Mucosa of descending colon (tissue), 3 donors: ENCODE measurements around the gene IPO4. TPM values are rescaled to one million over a fixed set of nuclear protein-coding genes. Genes with fewer than 3 reads are reported as not detected.

Source experiments
- ATAC-seq: fragments of 200-7000 bp; cut with Tn5 transposase; one replicate; pipeline ENCODE4 v1.9.1; 2020; ENCODE audit warnings: mild to moderate bottlenecking, moderate library complexity
- DNase-seq, 3 donors: peaks; one replicate each; pipeline ENCODE4 v3.0.0-alpha.2; 2020
- H3K36me3 ChIP-seq: fragments of 200-600 bp; one replicate; pipeline ENCODE4 v1.8.0; 2021; ENCODE audit warnings: low read depth, mild to moderate bottlenecking
- H3K4me1 ChIP-seq: fragments of 200-600 bp; one replicate; pipeline ENCODE4 v1.8.0; 2021; ENCODE audit warnings: low read depth, mild to moderate bottlenecking
- H3K4me3 ChIP-seq: fragments of 200-600 bp; one replicate; pipeline ENCODE4 v1.8.0; 2021; ENCODE audit warnings: mild to moderate bottlenecking
- H3K9me3 ChIP-seq: fragments of 200-600 bp; one replicate; pipeline ENCODE4 v1.8.0; 2021; ENCODE audit warnings: mild to moderate bottlenecking
- intact Hi-C, 2 donors: fragments of 100-400 bp; cut with DNase I in 1 of 2; cut with micrococcal nuclease in 1 of 2; formaldehyde crosslinking; loops; one replicate each; pipeline versions ENCODE4 v1.11.0 to v1.11.1; 2022; cut with DNase I, micrococcal nuclease
- total RNA-seq, 3 donors: library from RNA; stranded (reverse); fragmentation: NEBNext Ultra II Directional in 2 of 3; extraction: Animal tissue kit (Norgen Biotek cat#: 25700) in 2 of 3; gene quantifications; one replicate each; pipeline versions ENCODE4 v1.2.1 to v1.2.4, GENCODE V29; 2021 to 2023
- TF ChIP-seq, protein P1 (sequence below): fragments of 200-600 bp; IDR thresholded peaks from one replicate; pipeline ENCODE4 v1.8.0; 2022; ENCODE audit warnings: antibody characterized with exemption, mild to moderate bottlenecking
- donor health status: DM: no; HTN: no; CAD: no; lungs with moderate emphysema.
- donor health status: DM: no; HTN: no; CAD: no.
- donor health status: DM: no; HTN: yes; CAD: no.

Gene IPO4
- total RNA-seq, 3 donors from 2014 or later: 23.2 to 29.3 (median 26.8) TPM

GRCh38 chr14:24184104-24184970, 4.3 kb downstream of the IPO4 start:
- no peak for DNase-seq
- no peak overlapping the region for H3K4me3 ChIP-seq
- no peak for ATAC-seq
- peaks cover 7% of the 10 kb centered on the region for H3K4me1 ChIP-seq
- H3K36me3 ChIP-seq: no peaks in the 10 kb centered on the region
- TF ChIP-seq, protein P1, sequence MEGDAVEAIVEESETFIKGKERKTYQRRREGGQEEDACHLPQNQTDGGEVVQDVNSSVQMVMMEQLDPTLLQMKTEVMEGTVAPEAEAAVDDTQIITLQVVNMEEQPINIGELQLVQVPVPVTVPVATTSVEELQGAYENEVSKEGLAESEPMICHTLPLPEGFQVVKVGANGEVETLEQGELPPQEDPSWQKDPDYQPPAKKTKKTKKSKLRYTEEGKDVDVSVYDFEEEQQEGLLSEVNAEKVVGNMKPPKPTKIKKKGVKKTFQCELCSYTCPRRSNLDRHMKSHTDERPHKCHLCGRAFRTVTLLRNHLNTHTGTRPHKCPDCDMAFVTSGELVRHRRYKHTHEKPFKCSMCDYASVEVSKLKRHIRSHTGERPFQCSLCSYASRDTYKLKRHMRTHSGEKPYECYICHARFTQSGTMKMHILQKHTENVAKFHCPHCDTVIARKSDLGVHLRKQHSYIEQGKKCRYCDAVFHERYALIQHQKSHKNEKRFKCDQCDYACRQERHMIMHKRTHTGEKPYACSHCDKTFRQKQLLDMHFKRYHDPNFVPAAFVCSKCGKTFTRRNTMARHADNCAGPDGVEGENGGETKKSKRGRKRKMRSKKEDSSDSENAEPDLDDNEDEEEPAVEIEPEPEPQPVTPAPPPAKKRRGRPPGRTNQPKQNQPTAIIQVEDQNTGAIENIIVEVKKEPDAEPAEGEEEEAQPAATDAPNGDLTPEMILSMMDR: no peak
- H3K9me3 ChIP-seq: no peaks in the 10 kb centered on the region
- intact Hi-C loops: no loop called here

- DNase-seq (no peak), ATAC-seq (no peak)
- Histone ChIP-seq H3K9me3 (no peaks in the 10 kb centered on the region), H3K4me3 (no peak overlapping the region), H3K36me3 (no peaks in the 10 kb centered on the region), H3K4me1 (peaks cover 6% of the 10 kb centered on the region)
- intact Hi-C loops: no loop called here
- TF ChIP-seq, protein P1: no peak
Observed at GRCh38 chr14:24183014-24183481, 5.6 kb downstream of the IPO4 start.

DNA sequence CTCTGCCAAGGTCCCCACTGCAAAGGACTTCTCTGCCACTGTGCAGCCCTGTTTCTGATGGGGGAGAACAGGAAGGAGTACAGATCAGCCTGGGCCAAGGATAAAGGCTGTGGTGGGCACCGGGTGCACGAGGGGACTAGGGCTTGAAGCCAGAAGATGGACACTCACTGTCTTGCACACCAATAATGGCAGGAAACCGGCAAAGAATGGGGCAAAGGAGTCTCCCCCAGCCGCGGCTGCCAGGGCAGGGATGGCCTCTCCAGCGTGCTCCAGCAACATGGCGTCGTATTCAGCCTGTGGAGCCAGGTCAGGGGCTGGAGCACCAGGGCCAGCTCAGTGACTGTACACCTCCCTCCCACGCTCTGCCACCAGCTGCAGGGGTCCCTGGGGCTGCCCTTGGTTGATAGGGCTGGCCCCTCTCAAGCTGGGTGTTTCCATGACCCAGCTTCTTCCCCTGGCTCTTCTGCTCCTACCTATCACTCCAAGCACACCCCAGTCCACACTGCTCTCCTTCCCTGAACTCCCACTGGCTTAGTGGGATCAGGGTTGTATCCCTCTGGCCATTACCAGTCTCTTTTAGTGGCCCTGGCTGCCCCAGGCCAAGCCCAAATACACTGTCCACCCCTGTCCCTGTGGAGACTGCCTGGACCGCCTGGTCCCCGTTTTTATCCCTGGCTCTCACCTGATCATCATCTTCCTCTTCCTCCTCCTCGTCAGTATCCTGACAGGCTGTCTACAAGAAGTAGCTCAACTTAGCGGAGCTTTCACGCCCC, 6.3 kb downstream of the IPO4 start:
- TF ChIP-seq, protein P1: no peak
- intact Hi-C loops: no loop called here
- H3K4me3 ChIP-seq: no peak overlapping the region
- no peaks in the 10 kb centered on the region for H3K36me3 ChIP-seq
- ATAC-seq (no peak), DNase-seq (no peak)
- H3K9me3 ChIP-seq: no peaks in the 10 kb centered on the region
- no peaks in the 10 kb centered on the region for H3K4me1 ChIP-seq

- no peak for ATAC-seq
- Histone ChIP-seq H3K36me3 (no peaks in the 10 kb centered on the region), H3K4me3 (no peak overlapping the region), H3K4me1 (no peaks in the 10 kb centered on the region), H3K9me3 (no peaks in the 10 kb centered on the region)
- TF ChIP-seq, protein P1: no peak
- DNase-seq: no peak
- intact Hi-C loops: no loop called here
Observed at GRCh38 chr14:24181371-24182077, 7.1 kb downstream of the IPO4 start.

DNA sequence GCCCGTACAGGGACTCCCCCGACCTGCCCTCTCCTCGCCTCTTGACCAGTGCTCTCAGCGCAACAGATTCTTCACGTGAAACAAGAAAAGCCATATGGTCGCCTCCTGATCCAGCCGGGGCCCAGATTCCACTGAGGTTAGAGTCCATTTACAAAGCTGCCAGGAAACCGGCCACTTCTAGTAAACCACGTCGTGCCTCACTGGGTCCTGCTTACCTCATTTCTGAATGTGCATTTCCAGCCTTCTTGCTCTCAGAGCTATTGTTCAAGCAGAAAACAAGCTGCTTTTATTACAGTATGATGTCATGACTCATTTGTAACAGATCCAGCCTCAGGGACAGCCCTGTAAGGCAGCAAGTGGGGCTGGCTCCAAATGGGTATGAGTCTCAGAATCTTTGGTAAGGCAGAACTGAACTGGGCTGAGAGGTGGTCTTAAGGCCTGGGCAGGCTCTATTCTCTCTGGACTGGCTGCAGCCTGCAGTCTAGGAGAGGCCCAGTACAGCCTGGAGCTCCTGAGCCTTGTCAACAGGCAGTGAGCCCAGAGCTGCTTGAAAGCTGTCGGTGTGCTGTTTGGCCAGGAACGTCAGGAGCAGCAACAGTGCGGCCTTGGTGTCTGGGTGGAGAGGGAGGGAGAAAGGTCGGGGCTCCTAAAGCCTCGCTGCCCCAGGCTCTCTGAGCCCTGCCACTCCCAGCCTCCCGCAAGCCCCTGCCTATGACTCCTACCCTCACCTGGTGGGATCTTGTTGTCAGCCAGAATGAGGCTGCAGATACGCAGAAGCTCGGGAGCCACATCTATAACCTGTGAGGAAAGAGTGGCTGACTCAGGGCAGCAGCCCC, 8.4 kb downstream of the IPO4 start:
- ATAC-seq (peak; percentile 5), DNase-seq (no peak)
- Histone ChIP-seq H3K4me3 (no peak overlapping the region), H3K36me3 (no peaks in the 10 kb centered on the region), H3K9me3 (no peaks in the 10 kb centered on the region), H3K4me1 (no peaks in the 10 kb centered on the region)
- TF ChIP-seq, protein P1: no peak
- intact Hi-C loops: no loop called here
